ENCODE results near the gene GOPC. TPM values are rescaled to one million over a fixed set of nuclear protein-coding genes. Genes with fewer than 3 reads are reported as not detected.

The GOPC gene
- total and polyA plus RNA-seq, 2 experiments from 2014 or later = 27.9 to 51.4 TPM

DNA sequence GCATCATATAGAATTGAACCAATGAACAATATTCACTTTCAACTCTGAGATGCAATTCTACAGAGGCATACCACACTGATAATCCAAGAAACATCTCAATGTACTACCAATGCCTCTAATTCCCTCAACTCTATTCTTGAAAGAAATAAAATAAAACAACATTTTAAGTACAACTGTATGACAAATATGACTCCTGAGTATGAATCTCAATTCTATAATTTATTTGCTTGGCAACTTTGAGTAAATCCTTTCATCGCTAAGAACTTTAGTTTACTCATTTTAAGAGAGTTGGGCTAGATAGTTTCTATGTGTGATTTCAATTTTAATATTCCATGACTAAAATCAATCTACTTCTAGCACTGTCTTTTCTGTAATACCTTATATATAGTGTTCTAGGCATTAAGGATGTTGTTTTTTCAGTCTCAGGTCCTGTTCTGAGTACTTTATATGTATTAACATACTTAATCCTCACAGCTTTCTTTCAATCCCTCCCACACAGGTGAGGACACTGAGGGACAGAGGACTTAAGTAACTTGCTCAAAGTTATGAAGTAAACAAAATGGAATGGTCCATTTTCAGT lies 33.4 kb downstream of the GOPC start:
- TF ChIP-seq CTCF (IDR thresholded peaks at IDR 0.05; ENCODE audit: low read depth, low read length) = no peak
- Histone ChIP-seq H3K4me3 (no peak overlapping the region), H3K36me3 (peaks cover 55% of the 10 kb centered on the region), H3K9me3 (ENCODE audit: low read depth) (no peaks in the 10 kb centered on the region), H3K27ac (no peak overlapping the region), H3K4me1 (ENCODE audit: low read depth) (no peaks in the 10 kb centered on the region), H3K27me3 (no peaks in the 10 kb centered on the region)
- no peak for DNase-seq (ENCODE audit: low read depth in 1 of 2, low spot score in 1 of 2)

- TF ChIP-seq CTCF (IDR thresholded peaks at IDR 0.05; ENCODE audit: low read depth, low read length) = no peak
- no peak overlapping the region for H3K4me3 ChIP-seq
- no peak overlapping the region for H3K27ac ChIP-seq
- no peak for DNase-seq (ENCODE audit: low read depth in 1 of 2, low spot score in 1 of 2)
- no peaks in the 10 kb centered on the region for H3K27me3 ChIP-seq
- no peaks in the 10 kb centered on the region for H3K9me3 ChIP-seq (ENCODE audit: low read depth)
- no peaks in the 10 kb centered on the region for H3K4me1 ChIP-seq (ENCODE audit: low read depth)
- peaks cover 55% of the 10 kb centered on the region for H3K36me3 ChIP-seq
Observed at GRCh38 chr6:117568247-117568646, 34.1 kb downstream of the GOPC start.

- H3K4me1 ChIP-seq (ENCODE audit: low read depth) = no peaks in the 10 kb centered on the region
- DNase-seq (ENCODE audit: low read depth in 1 of 2, low spot score in 1 of 2) = no peak
- H3K9me3 ChIP-seq (ENCODE audit: low read depth) = no peaks in the 10 kb centered on the region
- TF ChIP-seq CTCF (IDR thresholded peaks at IDR 0.05; ENCODE audit: low read depth, low read length) = no peak
- no peaks in the 10 kb centered on the region for H3K27me3 ChIP-seq
- no peak overlapping the region for H3K4me3 ChIP-seq
- H3K27ac ChIP-seq = no peak overlapping the region
- peaks cover 46% of the 10 kb centered on the region for H3K36me3 ChIP-seq
Observed at GRCh38 chr6:117564681-117565080, 37.6 kb downstream of the GOPC start.

- H3K27me3 ChIP-seq = no peaks in the 10 kb centered on the region
- H3K27ac ChIP-seq = no peak overlapping the region
- TF ChIP-seq CTCF (IDR thresholded peaks at IDR 0.05; ENCODE audit: low read depth, low read length) = no peak
- no peak overlapping the region for H3K4me3 ChIP-seq
- H3K36me3 ChIP-seq = peaks cover 21% of the 10 kb centered on the region
- no peaks in the 10 kb centered on the region for H3K4me1 ChIP-seq (ENCODE audit: low read depth)
- DNase-seq (ENCODE audit: low read depth in 1 of 2, low spot score in 1 of 2) = no peak
- no peaks in the 10 kb centered on the region for H3K9me3 ChIP-seq (ENCODE audit: low read depth)
Observed at GRCh38 chr6:117561128-117561527, 41.2 kb downstream of the GOPC start.

GRCh38 chr6:117559299-117559698 lies 43.0 kb downstream of the GOPC start:
- no peaks in the 10 kb centered on the region for H3K27me3 ChIP-seq
- H3K4me3 ChIP-seq = no peak overlapping the region
- no peaks in the 10 kb centered on the region for H3K4me1 ChIP-seq (ENCODE audit: low read depth)
- H3K9me3 ChIP-seq (ENCODE audit: low read depth) = no peaks in the 10 kb centered on the region
- no peak for DNase-seq (ENCODE audit: low read depth in 1 of 2, low spot score in 1 of 2)
- TF ChIP-seq CTCF (IDR thresholded peaks at IDR 0.05; ENCODE audit: low read depth, low read length) = no peak
- no peak overlapping the region for H3K27ac ChIP-seq
- H3K36me3 ChIP-seq = peaks cover 10% of the 10 kb centered on the region

Data from cardiac muscle cell (in vitro differentiated cells and primary cell).